WTC11 (cell line): ENCODE measurements around the gene LY6G6C.

Experiments
- MAX ChIP-seq: sonication (generic); formaldehyde crosslinking; IDR thresholded peaks from 2 replicates; pipeline ENCODE4 v1.8.0; 2022; ENCODE audit warnings: mild to moderate bottlenecking, missing genetic modification reagents
- ZNF219 ChIP-seq: sonication (generic); formaldehyde crosslinking; IDR thresholded peaks from 2 replicates; pipeline ENCODE4 v1.8.0; 2023; ENCODE audit warnings: missing genetic modification reagents, mild to moderate bottlenecking, borderline replicate concordance
- TF ChIP-seq, protein P1 (sequence below): sonication (generic); formaldehyde crosslinking; IDR thresholded peaks from 2 replicates; pipeline ENCODE4 v1.8.1; 2022; ENCODE audit warnings: mild to moderate bottlenecking, missing genetic modification reagents, moderate library complexity, borderline replicate concordance
- TF ChIP-seq, protein P2 (sequence below): fragments of 200-600 bp; IDR thresholded peaks from 2 replicates; pipeline ENCODE4 v1.8.0; 2022; ENCODE audit warnings: antibody characterized with exemption
- TF ChIP-seq, protein P3 (sequence below): fragments of 250-450 bp; sonication (Bioruptor Pico); conservative IDR thresholded peaks from 2 replicates; pipeline ENCODE4 v1.9.0; 2021; ENCODE audit warnings: mild to moderate bottlenecking

GRCh38 chr6:31697555-31697954 is 24.0 kb downstream of the LY6G6C start:
- TF ChIP-seq, protein P1, sequence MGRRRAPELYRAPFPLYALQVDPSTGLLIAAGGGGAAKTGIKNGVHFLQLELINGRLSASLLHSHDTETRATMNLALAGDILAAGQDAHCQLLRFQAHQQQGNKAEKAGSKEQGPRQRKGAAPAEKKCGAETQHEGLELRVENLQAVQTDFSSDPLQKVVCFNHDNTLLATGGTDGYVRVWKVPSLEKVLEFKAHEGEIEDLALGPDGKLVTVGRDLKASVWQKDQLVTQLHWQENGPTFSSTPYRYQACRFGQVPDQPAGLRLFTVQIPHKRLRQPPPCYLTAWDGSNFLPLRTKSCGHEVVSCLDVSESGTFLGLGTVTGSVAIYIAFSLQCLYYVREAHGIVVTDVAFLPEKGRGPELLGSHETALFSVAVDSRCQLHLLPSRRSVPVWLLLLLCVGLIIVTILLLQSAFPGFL (CRISPR knock-in tag), result no peak
- TF ChIP-seq, protein P2, sequence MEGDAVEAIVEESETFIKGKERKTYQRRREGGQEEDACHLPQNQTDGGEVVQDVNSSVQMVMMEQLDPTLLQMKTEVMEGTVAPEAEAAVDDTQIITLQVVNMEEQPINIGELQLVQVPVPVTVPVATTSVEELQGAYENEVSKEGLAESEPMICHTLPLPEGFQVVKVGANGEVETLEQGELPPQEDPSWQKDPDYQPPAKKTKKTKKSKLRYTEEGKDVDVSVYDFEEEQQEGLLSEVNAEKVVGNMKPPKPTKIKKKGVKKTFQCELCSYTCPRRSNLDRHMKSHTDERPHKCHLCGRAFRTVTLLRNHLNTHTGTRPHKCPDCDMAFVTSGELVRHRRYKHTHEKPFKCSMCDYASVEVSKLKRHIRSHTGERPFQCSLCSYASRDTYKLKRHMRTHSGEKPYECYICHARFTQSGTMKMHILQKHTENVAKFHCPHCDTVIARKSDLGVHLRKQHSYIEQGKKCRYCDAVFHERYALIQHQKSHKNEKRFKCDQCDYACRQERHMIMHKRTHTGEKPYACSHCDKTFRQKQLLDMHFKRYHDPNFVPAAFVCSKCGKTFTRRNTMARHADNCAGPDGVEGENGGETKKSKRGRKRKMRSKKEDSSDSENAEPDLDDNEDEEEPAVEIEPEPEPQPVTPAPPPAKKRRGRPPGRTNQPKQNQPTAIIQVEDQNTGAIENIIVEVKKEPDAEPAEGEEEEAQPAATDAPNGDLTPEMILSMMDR, result no peak
- TF ChIP-seq, protein P3, sequence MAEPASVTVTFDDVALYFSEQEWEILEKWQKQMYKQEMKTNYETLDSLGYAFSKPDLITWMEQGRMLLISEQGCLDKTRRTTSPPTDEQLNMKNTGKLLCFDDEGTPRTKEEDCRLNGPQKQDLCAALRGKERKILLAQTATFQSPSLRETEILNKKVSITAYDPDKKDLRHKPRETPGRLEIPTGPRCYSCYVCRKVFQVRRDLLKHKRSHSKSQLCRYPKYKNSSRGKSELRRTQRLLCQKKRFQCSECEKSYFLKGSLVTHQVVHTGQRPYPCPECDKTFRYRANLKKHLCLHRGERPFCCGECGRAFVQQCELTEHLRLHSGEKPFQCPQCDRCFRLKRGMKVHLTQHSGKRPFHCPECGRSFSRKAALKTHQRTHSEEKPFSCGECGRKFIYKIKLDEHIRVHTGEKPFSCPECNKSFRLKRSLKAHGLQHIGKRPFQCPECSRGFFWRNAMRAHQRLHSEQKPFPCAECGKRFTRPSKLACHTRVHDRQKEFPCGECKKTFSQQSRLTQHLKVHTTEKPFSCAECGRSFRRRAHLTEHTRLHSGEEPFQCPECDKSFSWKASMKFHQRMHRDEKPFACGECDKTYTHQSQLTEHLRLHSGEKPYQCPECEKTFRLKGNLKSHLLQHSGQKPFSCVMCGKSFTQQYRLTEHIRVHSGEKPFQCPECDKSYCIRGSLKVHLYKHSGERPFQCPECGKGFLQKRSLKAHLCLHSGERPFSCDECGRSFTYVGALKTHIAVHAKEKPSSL (CRISPR knock-in tag), result no peak
- TF ChIP-seq MAX (CRISPR knock-in tag) (no peak), ZNF219 (no peak)
